HUES64 (cell line): ENCODE results near the gene MPHOSPH9.
A peak's percentile ranks its signal among the peaks of the same experiment; 100 is the strongest.

Experiments used
- H3K27ac ChIP-seq: 2 replicates; pipeline ENCODE4 v1.7.0; 2013; ENCODE audit warnings: low read depth, low read length, inconsistent platforms
- H3K27me3 ChIP-seq: 2 replicates; pipeline ENCODE4 v1.6.1; 2013; ENCODE audit warnings: mild to moderate bottlenecking, low read length; ENCODE audit not compliant: insufficient read depth
- H3K36me3 ChIP-seq: 2 replicates; pipeline ENCODE4 v1.6.1; 2013; ENCODE audit warnings: mild to moderate bottlenecking, low read length; ENCODE audit not compliant: insufficient read depth
- H3K4me1 ChIP-seq: 2 replicates; pipeline ENCODE4 v1.6.1; 2013; ENCODE audit warnings: mild to moderate bottlenecking, low read length, moderate library complexity; ENCODE audit not compliant: insufficient read depth
- H3K4me3 ChIP-seq: 2 replicates; pipeline ENCODE4 v1.5.1; 2013; ENCODE audit warnings: mild to moderate bottlenecking, low read length, moderate library complexity
- H3K9ac ChIP-seq: 2 replicates; pipeline ENCODE4 v1.6.1; 2013; ENCODE audit warnings: mild to moderate bottlenecking, low read depth, low read length
- H3K9me3 ChIP-seq: 2 replicates; pipeline ENCODE4 v1.6.1; 2013; ENCODE audit warnings: low read depth, low read length; ENCODE audit not compliant: insufficient read depth
- WGBS: fragments of 150-250, 120-280 bp; methylation state at CpG from one replicate; pipeline ENCODE4 v1.1.7; 2013; ENCODE audit warnings: missing lambda C conversion rate; 5-methylcytosine and 5-hydroxymethylcytosine counted together

The MPHOSPH9 gene

DNA sequence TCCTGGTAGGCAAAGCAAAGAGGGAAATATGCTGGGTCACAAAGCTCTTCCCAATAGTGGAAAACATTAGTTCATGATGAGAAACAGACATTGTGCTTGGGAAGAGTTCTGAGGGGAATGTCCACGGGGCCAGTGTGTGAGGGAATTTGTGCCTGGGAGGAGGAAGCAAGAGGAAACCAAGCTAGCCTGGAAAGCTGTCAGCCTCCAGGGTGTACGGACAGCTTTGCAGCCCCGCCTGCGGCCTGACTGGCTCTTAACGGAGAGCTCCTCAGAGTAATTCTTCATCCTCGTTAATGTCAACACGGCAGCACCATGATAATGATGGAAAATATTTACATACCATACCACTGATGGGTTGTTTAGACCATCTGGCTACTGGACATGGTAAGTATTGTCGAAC, 114.4 kb downstream of the MPHOSPH9 start:
- 89% methylated on average over 8 of the region's 8 CpGs for WGBS

DNA sequence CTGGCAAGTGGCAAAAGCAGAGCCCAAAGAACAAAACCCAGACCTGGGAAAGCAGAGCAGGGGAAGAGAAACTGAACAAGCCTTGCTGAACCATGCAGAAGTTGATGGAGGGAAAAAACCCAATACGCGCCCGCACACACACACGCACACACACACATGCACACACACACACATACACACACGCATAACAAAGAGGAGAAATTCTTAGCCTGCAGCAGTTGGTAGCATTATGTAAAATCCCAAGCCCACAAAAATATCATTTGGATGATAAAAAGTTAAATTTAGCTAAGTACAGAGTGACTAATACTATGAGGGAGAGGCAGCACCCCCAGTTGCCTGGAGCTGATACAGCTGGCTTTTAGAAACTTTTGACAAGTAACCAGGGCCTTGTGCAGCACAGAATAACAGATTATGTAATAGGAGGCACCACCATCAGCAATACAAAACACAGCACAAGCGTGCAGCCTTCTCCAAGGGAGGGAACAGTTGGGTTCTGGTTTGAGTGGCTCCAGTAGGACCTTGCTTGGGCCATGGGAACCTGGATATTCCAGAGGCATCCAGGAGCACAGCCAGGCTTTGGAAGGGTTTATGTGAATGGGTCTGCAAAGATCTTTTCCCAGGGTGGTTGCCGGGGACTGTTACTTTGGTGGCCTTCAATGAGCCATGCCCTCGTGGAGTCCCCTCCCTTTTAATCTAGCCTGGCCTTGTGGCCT, 117.4 kb downstream of the MPHOSPH9 start:
- Histone ChIP-seq H3K4me3 (no peak overlapping the region), H3K36me3 (no peaks in the 10 kb centered on the region), H3K27ac (no peak overlapping the region), H3K9ac (no peak overlapping the region), H3K4me1 (peaks cover 10% of the 10 kb centered on the region; the same call in 1 of the 2 replicates), H3K9me3 (no peaks in the 10 kb centered on the region), H3K27me3 (peaks cover 7% of the 10 kb centered on the region; the same call in 1 of the 2 replicates)
- WGBS, result 88% methylated on average over 3 of the region's 8 CpGs

More for the DNA sequence above, 114.4 kb downstream of the MPHOSPH9 start:
- Histone ChIP-seq H3K4me1 (no peaks in the 10 kb centered on the region), H3K27me3 (peaks cover 7% of the 10 kb centered on the region; the same call in 1 of the 2 replicates), H3K9me3 (no peaks in the 10 kb centered on the region), H3K4me3 (no peak overlapping the region), H3K36me3 (no peaks in the 10 kb centered on the region), H3K27ac (no peak overlapping the region), H3K9ac (no peak overlapping the region)

DNA sequence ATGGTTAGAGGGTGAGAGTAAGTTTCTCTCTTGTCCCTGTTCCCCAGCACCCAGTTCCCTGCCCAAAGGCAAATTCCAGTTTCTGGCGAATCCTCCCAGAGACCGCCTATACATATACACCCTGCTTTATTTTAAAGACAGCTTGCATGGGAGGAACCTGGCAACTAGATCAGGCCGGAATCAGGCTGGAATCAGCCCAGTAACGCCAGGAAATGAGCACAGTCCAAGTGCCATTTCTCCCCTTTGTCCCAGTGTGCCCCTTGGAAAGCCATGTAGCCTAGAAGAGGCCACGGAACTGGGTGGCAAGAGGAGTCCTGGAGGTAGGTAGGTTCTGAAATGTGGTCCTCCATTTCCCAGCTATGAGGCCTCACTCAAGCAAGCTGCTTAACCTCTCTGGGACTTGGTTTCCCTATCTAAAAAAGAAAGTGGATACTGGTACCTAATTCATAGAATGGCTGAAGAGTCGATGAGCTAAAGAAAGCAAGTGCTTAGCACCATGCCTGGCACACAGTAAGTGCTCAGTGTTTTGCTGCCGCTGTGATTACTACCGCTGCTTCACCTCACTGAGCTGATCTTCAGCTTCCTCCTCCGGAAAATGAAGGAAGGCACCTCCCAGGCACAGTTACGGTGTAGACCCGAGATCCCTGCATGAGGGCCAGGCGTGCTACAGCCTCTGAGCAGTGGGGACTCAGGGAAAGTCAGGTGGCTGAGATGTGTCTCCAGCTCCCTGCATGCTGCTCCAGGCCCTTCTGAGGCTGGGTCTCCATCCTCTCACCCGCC, 118.4 kb downstream of the MPHOSPH9 start:
- Histone ChIP-seq H3K9me3 (no peaks in the 10 kb centered on the region), H3K27ac (no peak overlapping the region)

DNA sequence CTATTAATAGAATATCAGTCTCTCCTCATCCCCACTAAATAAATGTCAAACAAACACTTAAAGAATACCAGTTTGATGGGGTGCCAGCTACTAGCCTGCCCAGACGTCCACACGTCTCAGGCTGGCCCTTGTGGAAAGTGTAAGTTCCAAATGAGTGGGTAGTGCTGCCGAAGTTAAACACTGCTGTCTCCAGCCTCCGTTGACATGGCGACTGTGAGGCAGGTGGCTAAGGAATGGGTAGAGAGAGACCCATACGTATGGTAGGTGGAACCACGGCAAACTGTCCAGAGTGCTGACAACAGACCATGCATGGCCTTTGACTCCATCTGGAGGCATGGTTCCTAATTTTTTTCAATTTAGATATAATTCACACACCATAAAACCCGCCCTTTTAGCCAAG, 119.9 kb downstream of the MPHOSPH9 start:
- Histone ChIP-seq H3K9me3 (no peaks in the 10 kb centered on the region), H3K27ac (no peak overlapping the region), H3K4me3 (no peak overlapping the region), H3K4me1 (peaks cover 10% of the 10 kb centered on the region; the same call in 1 of the 2 replicates), H3K27me3 (peaks cover 7% of the 10 kb centered on the region; the same call in 1 of the 2 replicates), H3K9ac (no peak overlapping the region), H3K36me3 (no peaks in the 10 kb centered on the region)
- whole genome bisulfite sequencing, result 88% methylated on average over 8 of the region's 8 CpGs

More for the DNA sequence above, 118.4 kb downstream of the MPHOSPH9 start:
- 91% methylated on average over 13 of the region's 13 CpGs for WGBS
- no peak overlapping the region for H3K9ac ChIP-seq
- H3K4me3 ChIP-seq, result no peak overlapping the region
- H3K36me3 ChIP-seq, result no peaks in the 10 kb centered on the region
- peaks cover 10% of the 10 kb centered on the region; the same call in 1 of the 2 replicates for H3K4me1 ChIP-seq
- H3K27me3 ChIP-seq, result peaks cover 7% of the 10 kb centered on the region; the same call in 1 of the 2 replicates

DNA sequence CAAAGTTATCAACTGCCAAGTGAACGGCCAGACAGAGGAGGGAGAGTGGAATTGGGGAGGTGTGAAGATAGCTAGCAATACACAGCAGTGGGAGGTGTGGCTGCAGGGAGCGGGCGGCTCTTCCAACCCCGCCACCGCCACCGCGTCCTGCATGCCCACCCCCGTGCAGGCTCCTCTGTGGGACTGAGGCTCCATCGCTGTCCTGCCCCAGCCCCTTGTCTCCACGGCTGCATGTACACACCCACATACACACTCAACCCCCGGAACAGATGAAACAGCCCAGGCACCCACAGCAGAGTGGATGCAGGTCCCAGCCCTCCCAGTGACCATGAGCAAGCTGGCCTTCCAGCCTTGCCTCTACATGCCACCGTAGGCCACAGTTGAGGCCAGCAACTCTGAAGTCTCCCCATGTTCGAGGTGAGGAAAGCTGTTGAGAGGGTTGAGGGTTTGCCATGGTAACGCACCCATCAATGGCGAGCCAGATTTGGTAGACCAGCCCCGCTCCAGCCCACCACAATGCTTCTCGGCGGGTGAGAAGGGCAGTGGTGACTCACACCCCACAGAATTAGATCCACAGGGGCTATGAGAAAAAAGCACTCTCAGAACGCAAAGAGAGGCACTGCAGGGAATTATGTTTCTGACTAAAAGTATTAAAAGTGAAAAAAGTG, 121.3 kb downstream of the MPHOSPH9 start:
- Histone ChIP-seq H3K4me1 (peaks cover 16% of the 10 kb centered on the region), H3K27ac (no peak overlapping the region), H3K9me3 (no peaks in the 10 kb centered on the region), H3K36me3 (no peaks in the 10 kb centered on the region), H3K9ac (no peak overlapping the region; the same call in 1 of the 2 replicates), H3K4me3 (no peak overlapping the region), H3K27me3 (no peaks in the 10 kb centered on the region)
- 87% methylated on average over 19 of the region's 19 CpGs for WGBS

DNA sequence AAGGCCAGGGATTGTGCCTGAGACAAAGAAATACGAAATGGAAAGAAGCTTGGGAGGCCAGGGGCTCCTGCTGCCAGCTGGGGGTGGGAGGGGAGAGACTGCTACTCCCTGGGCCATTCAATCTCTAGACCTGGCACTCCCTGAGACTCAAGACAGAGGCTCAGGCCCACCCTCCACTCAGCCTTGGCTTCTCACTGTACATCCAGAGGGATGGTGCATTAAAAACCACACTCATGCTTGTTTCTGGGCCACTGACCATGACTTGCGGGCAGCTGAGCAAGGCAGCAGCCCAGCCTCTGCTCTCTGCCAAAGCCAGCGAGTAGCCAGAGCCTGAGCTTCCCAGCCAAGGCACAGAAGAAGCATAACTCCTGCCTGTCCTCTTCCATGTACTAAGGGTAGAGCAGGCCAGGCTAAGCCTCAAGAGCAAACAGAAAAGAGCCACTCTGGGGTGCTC, 123.6 kb downstream of the MPHOSPH9 start:
- Histone ChIP-seq H3K27me3 (no peaks in the 10 kb centered on the region), H3K27ac (no peak overlapping the region), H3K9ac (no peak overlapping the region), H3K4me3 (no peak overlapping the region), H3K9me3 (no peaks in the 10 kb centered on the region), H3K4me1 (peaks cover 28% of the 10 kb centered on the region), H3K36me3 (no peaks in the 10 kb centered on the region)
- WGBS, result 91% methylated on average over 3 of the region's 3 CpGs

DNA sequence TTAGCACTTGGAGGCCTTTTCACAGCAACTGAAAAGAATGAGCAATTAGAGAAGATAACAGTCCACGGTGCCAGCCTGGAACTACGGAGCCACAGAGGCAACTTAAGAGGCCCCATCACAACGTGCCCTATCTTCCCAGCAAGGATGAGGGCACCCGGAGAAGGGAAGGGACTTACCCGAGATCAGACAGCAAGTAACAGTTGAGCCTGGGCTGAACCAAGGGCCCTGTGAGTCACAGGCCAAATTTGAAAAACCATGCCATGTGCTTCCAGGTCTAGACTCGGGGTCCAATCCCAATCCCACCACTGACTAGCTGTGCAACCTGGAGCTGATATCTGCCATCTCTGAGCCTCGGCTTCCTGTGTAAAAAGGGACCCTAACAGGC, 124.3 kb downstream of the MPHOSPH9 start:
- WGBS, result 93% methylated on average over 7 of the region's 7 CpGs
- Histone ChIP-seq H3K9me3 (no peaks in the 10 kb centered on the region), H3K27ac (no peak overlapping the region), H3K36me3 (no peaks in the 10 kb centered on the region), H3K9ac (no peak overlapping the region), H3K27me3 (no peaks in the 10 kb centered on the region), H3K4me3 (no peak overlapping the region), H3K4me1 (peaks cover 28% of the 10 kb centered on the region)

DNA sequence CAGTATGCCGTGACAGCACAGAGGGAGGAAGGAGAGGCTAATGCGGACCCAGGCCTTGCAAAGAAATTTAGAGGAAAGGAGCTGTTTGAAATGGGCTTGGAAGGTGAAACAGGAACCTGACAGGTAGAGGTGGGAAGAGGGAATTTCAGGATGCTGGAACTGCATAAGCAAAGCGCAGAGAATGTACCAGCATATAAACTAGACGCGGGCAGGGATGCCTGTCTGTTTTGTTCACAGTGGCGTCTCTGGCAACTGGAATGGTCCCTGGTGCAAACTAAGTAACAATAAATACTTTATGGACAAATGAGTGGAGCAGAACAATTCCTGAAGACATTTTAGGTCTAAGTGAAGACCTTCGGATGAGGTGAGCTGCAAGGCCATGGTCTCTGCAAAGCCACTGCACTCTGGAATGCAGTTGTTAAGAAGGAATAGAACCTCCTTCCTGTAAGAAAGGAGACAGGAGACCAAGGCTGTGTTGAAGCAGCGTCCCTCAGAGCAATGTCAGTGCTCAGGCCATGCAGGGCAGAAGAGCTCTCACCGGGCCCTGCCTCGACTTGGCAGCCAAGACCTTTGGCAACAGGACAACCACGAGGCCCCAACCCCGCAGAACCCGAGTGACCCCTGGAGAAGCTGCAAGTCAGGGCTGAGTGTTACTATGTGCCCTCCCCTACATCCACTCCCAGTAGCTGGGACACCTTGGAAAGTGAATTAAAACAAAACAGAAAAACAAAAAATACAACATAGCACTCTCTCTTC, 124.8 kb downstream of the MPHOSPH9 start:
- no peaks in the 10 kb centered on the region for H3K27me3 ChIP-seq
- no peaks in the 10 kb centered on the region for H3K36me3 ChIP-seq
- no peak overlapping the region for H3K4me3 ChIP-seq
- WGBS, result 95% methylated on average over 13 of the region's 13 CpGs
- H3K4me1 ChIP-seq, result peaks cover 34% of the 10 kb centered on the region
- H3K9me3 ChIP-seq, result no peaks in the 10 kb centered on the region
- no peak overlapping the region for H3K27ac ChIP-seq
- no peak overlapping the region for H3K9ac ChIP-seq

DNA sequence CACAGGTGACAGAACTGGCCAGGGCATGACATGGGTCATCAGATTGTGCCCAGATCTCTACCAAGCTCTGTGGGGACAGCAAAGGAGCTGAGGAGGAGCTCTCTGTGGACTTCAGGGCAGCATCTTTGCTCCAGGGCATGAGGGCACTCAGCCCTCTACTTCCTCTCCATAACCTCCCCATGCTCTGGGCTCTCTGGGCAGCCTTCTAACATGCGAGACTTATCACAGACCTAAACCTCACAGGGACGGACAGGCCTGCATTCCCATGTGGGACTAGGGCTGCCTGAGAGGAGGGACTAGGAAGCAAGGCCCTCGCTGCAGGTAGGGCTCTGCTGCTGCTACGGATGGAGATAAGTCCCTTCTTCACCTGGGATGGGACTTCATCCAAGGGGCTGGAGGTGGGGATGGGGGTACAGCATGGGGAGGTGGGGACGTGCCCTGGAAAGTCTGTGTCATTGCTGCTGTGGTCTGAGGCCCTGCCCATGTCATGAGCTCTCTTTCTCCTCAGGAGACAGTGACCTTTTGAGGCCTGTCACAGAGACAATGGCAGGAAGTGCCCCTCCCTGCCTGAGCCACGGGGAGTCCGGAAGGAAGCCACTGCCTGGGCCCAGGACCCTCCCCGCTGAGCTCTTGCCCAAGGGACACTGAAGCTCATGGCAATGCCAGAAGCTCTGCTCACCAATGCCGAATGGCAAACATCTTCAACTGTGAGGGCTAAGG, 126.1 kb downstream of the MPHOSPH9 start:
- H3K4me3 ChIP-seq, result no peak overlapping the region
- peaks cover 40% of the 10 kb centered on the region for H3K4me1 ChIP-seq
- H3K9me3 ChIP-seq, result no peaks in the 10 kb centered on the region
- H3K36me3 ChIP-seq, result no peaks in the 10 kb centered on the region
- no peaks in the 10 kb centered on the region for H3K27me3 ChIP-seq
- no peak overlapping the region for H3K9ac ChIP-seq
- H3K27ac ChIP-seq, result 0 out of 2 replicates have a peak overlapping the region, but pooled peaks have one; percentile 17
- 67% methylated on average over 9 of the region's 9 CpGs for WGBS

DNA sequence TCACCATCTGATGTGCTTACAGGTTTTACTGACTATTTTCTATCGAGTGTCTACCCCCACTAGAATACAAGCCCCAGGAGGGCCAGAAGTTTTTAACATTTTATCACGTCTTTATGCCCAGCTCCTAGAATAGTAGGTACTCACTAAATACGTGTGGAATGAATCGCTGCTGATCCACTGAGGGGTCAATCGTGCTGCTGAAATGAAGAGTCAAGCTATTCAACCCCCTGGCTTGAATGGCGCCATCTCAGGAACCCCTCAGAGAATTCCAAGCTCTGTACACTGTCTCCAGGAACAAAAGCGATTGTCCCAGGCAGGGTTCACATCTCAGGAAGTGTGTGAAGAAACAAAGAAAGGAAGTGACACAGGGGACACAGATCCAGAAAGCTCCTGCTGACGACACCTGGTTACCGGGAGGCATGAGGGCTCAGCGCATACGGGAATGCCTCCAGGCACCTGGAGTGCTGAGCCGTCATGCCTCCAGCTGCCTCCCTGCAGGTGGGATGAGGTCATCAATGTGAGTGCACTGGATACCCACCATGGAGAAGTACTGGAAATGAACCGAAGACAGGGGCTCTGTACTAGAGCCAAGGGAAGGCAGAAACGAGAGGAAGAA, 127.6 kb downstream of the MPHOSPH9 start:
- Histone ChIP-seq H3K4me1 (peaks cover 42% of the 10 kb centered on the region), H3K9ac (no peak overlapping the region), H3K9me3 (no peaks in the 10 kb centered on the region), H3K36me3 (no peaks in the 10 kb centered on the region), H3K4me3 (no peak overlapping the region), H3K27me3 (no peaks in the 10 kb centered on the region), H3K27ac (peak overlapping the region; percentile 7; the same call in 1 of the 2 replicates)
- WGBS, result 44% methylated on average over 14 of the region's 14 CpGs
